H9 (cell line): ENCODE results near the gene GRWD1. TPM values are rescaled to one million over a fixed set of nuclear protein-coding genes. Genes with fewer than 3 reads are reported as not detected.

Experiments used
- DNase-seq: peaks from one replicate; pipeline ENCODE4 v3.0.0-alpha.2; 2017
- H2AFZ ChIP-seq: one replicate; pipeline ENCODE4 v1.6.1; 2013; ENCODE audit warnings: mild to moderate bottlenecking, low read length, control low read depth, moderate library complexity
- H2AK5ac ChIP-seq: 2 replicates; pipeline ENCODE4 v1.6.1; 2013; ENCODE audit warnings: low read length, control low read depth, mixed read lengths; ENCODE audit not compliant: insufficient read length
- H2BK120ac ChIP-seq: one replicate; pipeline ENCODE4 v1.6.1; 2013; ENCODE audit warnings: low read depth, mild to moderate bottlenecking, low read length, control low read depth, inconsistent platforms; ENCODE audit not compliant: poor library complexity, severe bottlenecking
- H2BK12ac ChIP-seq: 2 replicates; pipeline ENCODE4 v1.6.1; 2013; ENCODE audit warnings: low read length, control low read depth, mixed read lengths, low read depth; ENCODE audit not compliant: insufficient read length
- H2BK15ac ChIP-seq: 2 replicates; pipeline ENCODE4 v1.6.1; 2013; ENCODE audit warnings: low read depth, low read length, control low read depth
- H2BK20ac ChIP-seq: one replicate; pipeline ENCODE4 v1.6.1; 2013; ENCODE audit warnings: low read depth, mild to moderate bottlenecking, low read length, control low read depth, inconsistent platforms; ENCODE audit not compliant: poor library complexity, severe bottlenecking
- H2BK5ac ChIP-seq: 2 replicates; pipeline ENCODE4 v1.6.1; 2013; ENCODE audit warnings: low read length, control low read depth, mixed read lengths; ENCODE audit not compliant: insufficient read length
- H3K14ac ChIP-seq: 2 replicates; pipeline ENCODE4 v1.6.1; 2013; ENCODE audit warnings: low read length, control low read depth; ENCODE audit not compliant: insufficient read depth
- H3K18ac ChIP-seq: 2 replicates; pipeline ENCODE4 v1.6.1; 2013; ENCODE audit warnings: low read depth, mild to moderate bottlenecking, mixed read lengths, low read length, control low read depth; ENCODE audit not compliant: insufficient read length
- H3K23ac ChIP-seq: 2 replicates; pipeline ENCODE4 v1.6.1; 2013; ENCODE audit warnings: low read length, control low read depth, mixed read lengths, low read depth; ENCODE audit not compliant: insufficient read length
- H3K23me2 ChIP-seq: 2 replicates; pipeline ENCODE4 v1.6.1; 2013; ENCODE audit warnings: low read depth, mild to moderate bottlenecking, mixed read lengths, low read length, control low read depth; ENCODE audit not compliant: insufficient read length, poor library complexity, severe bottlenecking
- H3K27ac ChIP-seq: 2 replicates; pipeline ENCODE4 v1.5.1; 2013; ENCODE audit warnings: low read length, control low read depth, mixed read lengths, low read depth; ENCODE audit not compliant: insufficient read length
- H3K27me3 ChIP-seq: 2 replicates; pipeline ENCODE4 v1.6.1; 2013; ENCODE audit warnings: low read length, control low read depth, inconsistent platforms; ENCODE audit not compliant: insufficient read depth
- H3K4ac ChIP-seq: 2 replicates; pipeline ENCODE4 v1.6.1; 2013; ENCODE audit warnings: low read depth, mild to moderate bottlenecking, control low read depth, inconsistent platforms, low read length, moderate library complexity
- H3K4me1 ChIP-seq: 2 replicates; pipeline ENCODE4 v1.6.1; 2013; ENCODE audit warnings: low read length, control low read depth, inconsistent platforms; ENCODE audit not compliant: insufficient read depth
- H3K4me2 ChIP-seq: 2 replicates; pipeline ENCODE4 v1.6.1; 2013; ENCODE audit warnings: low read length, control low read depth, mixed read lengths; ENCODE audit not compliant: insufficient read length, insufficient read depth
- H3K56ac ChIP-seq: 2 replicates; pipeline ENCODE4 v1.6.1; 2013; ENCODE audit warnings: low read depth, mild to moderate bottlenecking, mixed read lengths, low read length, control low read depth; ENCODE audit not compliant: insufficient read length
- H3K79me1 ChIP-seq: 2 replicates; pipeline ENCODE4 v1.6.1; 2013; ENCODE audit warnings: low read depth, mild to moderate bottlenecking, moderate library complexity, low read length, control low read depth, inconsistent platforms; ENCODE audit not compliant: insufficient read depth, poor library complexity, severe bottlenecking
- H3K79me2 ChIP-seq: 2 replicates; pipeline ENCODE4 v1.6.1; 2013; ENCODE audit warnings: low read length, control low read depth, inconsistent platforms; ENCODE audit not compliant: insufficient read depth
- H3K9ac ChIP-seq: 2 replicates; pipeline ENCODE4 v1.6.1; 2013; ENCODE audit warnings: low read length, control low read depth, mixed read lengths; ENCODE audit not compliant: insufficient read length; ENCODE audit errors: extremely low read depth
- H3K9me3 ChIP-seq: one replicate; pipeline ENCODE4 v1.6.1; 2013; ENCODE audit warnings: low read depth, low read length, inconsistent platforms; ENCODE audit not compliant: control insufficient read depth
- H3T11ph ChIP-seq: one replicate; pipeline ENCODE4 v1.6.1; 2013; ENCODE audit warnings: mild to moderate bottlenecking, low read length, control low read depth, inconsistent platforms
- H4K20me1 ChIP-seq: one replicate; pipeline ENCODE4 v1.6.1; 2013; ENCODE audit not compliant: control insufficient read depth, insufficient read length, insufficient read depth
- H4K5ac ChIP-seq: 2 replicates; pipeline ENCODE4 v1.6.1; 2013; ENCODE audit warnings: low read depth, mild to moderate bottlenecking, mixed read lengths, low read length, control low read depth; ENCODE audit not compliant: insufficient read length
- H4K8ac ChIP-seq: replicated peaks from 2 replicates; pipeline ENCODE4 v1.6.1; 2013; ENCODE audit warnings: low read length, control low read depth, mixed read lengths, low read depth; ENCODE audit not compliant: insufficient read length
- H4K91ac ChIP-seq: 2 replicates; pipeline ENCODE4 v1.6.1; 2013; ENCODE audit warnings: low read depth, mild to moderate bottlenecking, moderate library complexity, mixed read lengths, low read length, control low read depth; ENCODE audit not compliant: insufficient read length
- H3K27ac Mint-ChIP-seq, 3 experiments: 2 replicates in 2 of 3; 3 replicates in 1 of 3; pipeline ENCODE4 v1.8.0; 2020 to 2021; ENCODE audit warnings: mixed read lengths in 3 of 3, mild to moderate bottlenecking in 1 of 3, moderate library complexity in 1 of 3
- H3K27me3 Mint-ChIP-seq: 2 replicates; pipeline ENCODE4 v1.8.0; 2021; ENCODE audit warnings: low read depth, mild to moderate bottlenecking, moderate library complexity, mixed read lengths
- H3K36me3 Mint-ChIP-seq, 3 experiments: 2 replicates in 2 of 3; 3 replicates in 1 of 3; pipeline ENCODE4 v1.8.0; 2020 to 2021; ENCODE audit warnings: low read depth in 3 of 3, mixed read lengths in 3 of 3; ENCODE audit not compliant: insufficient read depth in 1 of 3
- H3K4me1 Mint-ChIP-seq, 2 experiments: 2 replicates each; pipeline ENCODE4 v1.8.0; 2020; ENCODE audit warnings: mixed read lengths in 2 of 2
- H3K4me3 Mint-ChIP-seq, 2 experiments: 2 replicates in 1 of 2; 3 replicates in 1 of 2; pipeline ENCODE4 v1.8.0; 2020 to 2021; ENCODE audit warnings: mild to moderate bottlenecking in 2 of 2, mixed read lengths in 2 of 2, moderate library complexity in 1 of 2
- H3K9me3 Mint-ChIP-seq, 2 experiments: 2 replicates in 1 of 2; 3 replicates in 1 of 2; pipeline ENCODE4 v1.8.0; 2020; ENCODE audit warnings: mild to moderate bottlenecking in 2 of 2, mixed read lengths in 2 of 2, moderate library complexity in 1 of 2
- CTCF ChIP-seq: fragments of 200-600 bp; sonication (generic); conservative IDR thresholded peaks from 3 replicates; pipeline ENCODE4 v1.8.0; 2021; ENCODE audit warnings: antibody characterized with exemption, mild to moderate bottlenecking
- whole genome bisulfite sequencing: extraction: QIAGEN DNeasy Blood & Tissue Kit; methylation state at CpG from one replicate; pipeline ENCODE4 v1.1.7; 2013; ENCODE audit warnings: missing lambda C conversion rate, low lambda C conversion rate, mixed read lengths; ENCODE audit not compliant: insufficient read length; ENCODE audit errors: extremely low coverage; 5-methylcytosine and 5-hydroxymethylcytosine counted together
- total RNA-seq: library from RNA; stranded (reverse); gene quantifications from 2 replicates; pipeline ENCODE4 v1.2.1, GENCODE V29; 2021

GRWD1 gene
- total RNA-seq, 1 experiment from 2014 or later: 92.0 TPM

GRCh38 chr19:48455908-48456562, 10.3 kb downstream of the GRWD1 start:
- Histone ChIP-seq H3K4me2 (no peak overlapping the region), H2BK20ac (no peak overlapping the region), H3K79me1 (no peaks in the 10 kb centered on the region), H2BK15ac (no peak overlapping the region), H3K9me3 (no peaks in the 10 kb centered on the region), H3K4me1 (no peaks in the 10 kb centered on the region), H4K20me1 (no peaks in the 10 kb centered on the region), H4K91ac (no peak overlapping the region), H3K9ac (no peak overlapping the region), H3K14ac (no peak overlapping the region), H2AK5ac (no peak overlapping the region), H4K5ac (no peak overlapping the region), H3K27me3 (no peaks in the 10 kb centered on the region), H3K56ac (no peak overlapping the region), H3T11ph (no peak overlapping the region), H3K27ac (no peak overlapping the region), H3K23ac (no peak overlapping the region), H3K4ac (no peak overlapping the region), H4K8ac (no peak overlapping the region), H3K18ac (no peak overlapping the region), H2BK5ac (no peak overlapping the region), H2BK12ac (no peak overlapping the region), H2AFZ (no peak overlapping the region), H3K79me2 (no peaks in the 10 kb centered on the region), H2BK120ac (no peak overlapping the region), H3K23me2 (no peaks in the 10 kb centered on the region)
- H3K36me3 Mint-ChIP-seq: peaks cover 23 to 71% (median 43%) of the 10 kb centered on the region in 3 experiments
- no peak overlapping the region for H3K27ac Mint-ChIP-seq
- no peaks in the 10 kb centered on the region for H3K27me3 Mint-ChIP-seq
- H3K4me1 Mint-ChIP-seq: peaks cover 6 to 7% of the 10 kb centered on the region in 2 experiments; a peak in 3 of 4 replicates
- no peak overlapping the region for H3K4me3 Mint-ChIP-seq
- no peak for TF ChIP-seq CTCF
- H3K9me3 Mint-ChIP-seq: no peaks in the 10 kb centered on the region
- no CpG with 5 or more reads among the region's 11 CpGs for WGBS
- no peak for DNase-seq
